Stimulated activated CD4-positive, alpha-beta T cell treated with anti-CD3 and anti-CD28 coated beads, Interleukin-15, amount 100 ng/mL, for 24 hours (primary cell): Measurements from ENCODE around the gene CEMIP2.
"Not testable (repeated sequence)": the region's sequence is repeated elsewhere in the genome, so short reads cannot be mapped to it uniquely, and the experiment has no call there.

Source experiments
- DNase-seq: peaks from one replicate; pipeline ENCODE4 v3.0.0-alpha.2; 2020

The CEMIP2 gene, protein sequence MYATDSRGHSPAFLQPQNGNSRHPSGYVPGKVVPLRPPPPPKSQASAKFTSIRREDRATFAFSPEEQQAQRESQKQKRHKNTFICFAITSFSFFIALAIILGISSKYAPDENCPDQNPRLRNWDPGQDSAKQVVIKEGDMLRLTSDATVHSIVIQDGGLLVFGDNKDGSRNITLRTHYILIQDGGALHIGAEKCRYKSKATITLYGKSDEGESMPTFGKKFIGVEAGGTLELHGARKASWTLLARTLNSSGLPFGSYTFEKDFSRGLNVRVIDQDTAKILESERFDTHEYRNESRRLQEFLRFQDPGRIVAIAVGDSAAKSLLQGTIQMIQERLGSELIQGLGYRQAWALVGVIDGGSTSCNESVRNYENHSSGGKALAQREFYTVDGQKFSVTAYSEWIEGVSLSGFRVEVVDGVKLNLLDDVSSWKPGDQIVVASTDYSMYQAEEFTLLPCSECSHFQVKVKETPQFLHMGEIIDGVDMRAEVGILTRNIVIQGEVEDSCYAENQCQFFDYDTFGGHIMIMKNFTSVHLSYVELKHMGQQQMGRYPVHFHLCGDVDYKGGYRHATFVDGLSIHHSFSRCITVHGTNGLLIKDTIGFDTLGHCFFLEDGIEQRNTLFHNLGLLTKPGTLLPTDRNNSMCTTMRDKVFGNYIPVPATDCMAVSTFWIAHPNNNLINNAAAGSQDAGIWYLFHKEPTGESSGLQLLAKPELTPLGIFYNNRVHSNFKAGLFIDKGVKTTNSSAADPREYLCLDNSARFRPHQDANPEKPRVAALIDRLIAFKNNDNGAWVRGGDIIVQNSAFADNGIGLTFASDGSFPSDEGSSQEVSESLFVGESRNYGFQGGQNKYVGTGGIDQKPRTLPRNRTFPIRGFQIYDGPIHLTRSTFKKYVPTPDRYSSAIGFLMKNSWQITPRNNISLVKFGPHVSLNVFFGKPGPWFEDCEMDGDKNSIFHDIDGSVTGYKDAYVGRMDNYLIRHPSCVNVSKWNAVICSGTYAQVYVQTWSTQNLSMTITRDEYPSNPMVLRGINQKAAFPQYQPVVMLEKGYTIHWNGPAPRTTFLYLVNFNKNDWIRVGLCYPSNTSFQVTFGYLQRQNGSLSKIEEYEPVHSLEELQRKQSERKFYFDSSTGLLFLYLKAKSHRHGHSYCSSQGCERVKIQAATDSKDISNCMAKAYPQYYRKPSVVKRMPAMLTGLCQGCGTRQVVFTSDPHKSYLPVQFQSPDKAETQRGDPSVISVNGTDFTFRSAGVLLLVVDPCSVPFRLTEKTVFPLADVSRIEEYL (N-terminal part only)

DNA sequence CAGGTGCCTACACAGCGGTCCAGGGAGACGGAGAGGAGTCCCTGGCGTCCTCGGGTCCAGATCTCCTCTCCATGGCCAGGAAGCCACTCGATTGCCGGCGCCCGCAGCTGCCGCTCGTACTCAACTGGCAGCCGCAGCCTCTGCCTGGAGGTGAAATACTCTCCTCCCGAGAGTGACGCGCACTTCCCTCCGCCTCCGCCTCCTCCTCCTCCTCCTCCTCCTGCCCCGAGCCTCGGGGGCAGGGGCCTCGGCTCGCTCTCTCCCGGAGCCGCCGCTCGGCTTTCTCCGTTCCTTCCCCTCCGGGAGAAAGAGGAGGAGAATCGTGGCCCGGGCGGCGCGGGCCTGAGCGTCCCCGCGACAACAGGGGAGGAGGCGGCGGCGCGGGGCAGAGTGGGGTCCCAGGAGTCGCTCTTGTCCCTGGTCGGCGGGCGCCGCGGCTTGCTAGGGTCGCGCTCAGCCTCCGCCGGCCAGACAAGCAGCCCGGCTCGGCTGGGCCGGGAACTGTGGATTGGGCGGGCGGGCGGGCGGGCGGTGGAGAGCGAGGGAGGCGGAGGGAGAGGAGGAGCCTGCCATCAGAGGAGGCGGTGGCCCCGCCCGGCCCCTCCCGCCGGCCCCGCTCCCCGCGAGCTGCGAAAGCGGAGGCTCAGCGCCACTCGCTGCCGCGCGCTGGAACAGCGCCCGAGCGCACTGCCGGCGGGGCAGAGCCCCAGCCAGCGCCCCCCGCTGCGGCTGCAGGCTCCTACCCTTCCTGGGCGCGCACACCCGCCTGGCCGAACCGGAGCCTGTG is at the start of gene CEMIP2:
CEMIP2 (minus strand) TSS at position 126 of the 787 bp plus-strand sequence. CDS start 18,140 bp downstream, outside the sequence.
- peak; percentile 90 for DNase-seq

GRCh38 chr9:71816916-71817451 is 48.7 kb upstream of the CEMIP2 start:
- DNase-seq, result no peak

DNA sequence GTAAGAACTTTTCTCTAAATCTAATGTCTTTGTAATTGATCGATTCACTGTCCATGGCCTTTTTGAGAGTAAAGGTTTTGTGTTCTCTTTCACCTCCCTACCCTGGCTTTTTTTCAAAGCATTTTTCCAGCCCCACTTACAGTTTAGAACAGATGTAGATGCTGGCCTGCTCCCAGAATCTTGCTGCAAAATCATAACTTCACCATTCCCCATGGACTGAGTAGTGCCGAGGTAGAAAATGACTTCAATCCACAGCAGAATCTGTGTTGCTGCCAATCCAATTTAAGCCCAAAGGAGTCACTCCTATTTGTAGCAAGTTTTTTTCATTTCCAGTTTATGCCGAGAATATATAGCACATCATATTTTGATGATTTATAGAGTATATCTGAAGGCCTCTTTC is 46.5 kb upstream of the CEMIP2 start:
- DNase-seq, result no peak

GRCh38 chr9:71814226-71814625 is 45.9 kb upstream of the CEMIP2 start:
- DNase-seq, result no peak

- no peak for DNase-seq
Measured at GRCh38 chr9:71812385-71812784, 44.1 kb upstream of the CEMIP2 start.

- no peak for DNase-seq
Measured at GRCh38 chr9:71808068-71808467, 39.8 kb upstream of the CEMIP2 start.

DNA sequence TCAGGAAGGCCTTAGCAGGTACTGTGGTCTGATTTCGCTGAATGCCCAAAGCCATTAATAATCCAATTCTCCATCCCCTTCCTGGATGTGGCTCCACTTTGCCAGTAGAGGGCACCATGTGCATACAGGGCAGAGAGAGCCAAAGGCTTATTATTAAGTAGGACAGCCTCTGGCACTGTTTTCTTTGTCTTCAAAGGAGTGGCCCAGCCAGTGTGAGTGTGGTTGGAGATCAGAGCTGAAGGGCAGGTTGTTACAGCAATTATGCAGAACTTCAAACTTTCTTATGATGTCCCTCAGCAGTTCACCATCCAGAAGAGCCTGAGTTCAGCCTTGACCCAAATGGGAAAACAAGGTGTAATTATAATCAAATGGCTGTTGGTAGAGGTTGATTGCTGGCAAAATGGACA is 38.6 kb upstream of the CEMIP2 start:
- peak; percentile 64 for DNase-seq

DNA sequence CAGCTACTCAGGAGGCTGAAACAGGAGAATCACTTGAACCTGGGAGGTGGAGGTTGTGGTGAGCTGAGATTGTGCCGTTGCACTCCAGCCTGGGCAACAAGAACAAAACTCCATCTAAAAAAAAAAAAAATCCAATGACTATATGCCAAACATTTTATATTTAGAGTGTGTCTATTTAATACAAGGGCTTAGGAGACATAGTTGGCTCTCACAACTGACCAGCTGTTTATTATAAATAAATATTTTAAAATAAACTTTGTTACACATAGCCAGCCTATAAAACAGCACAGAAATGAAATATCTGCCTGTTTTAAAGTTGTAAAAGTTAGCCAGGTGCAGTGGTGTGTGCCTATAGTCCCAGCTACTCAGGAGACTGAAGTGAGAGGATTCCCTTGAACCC is 36.8 kb upstream of the CEMIP2 start:
- not testable (repeated sequence) for DNase-seq

- DNase-seq, result no peak
Measured at GRCh38 chr9:71801826-71802225, 33.5 kb upstream of the CEMIP2 start.

- DNase-seq, result no peak
Measured at GRCh38 chr9:71797266-71797665, 29.0 kb upstream of the CEMIP2 start.

GRCh38 chr9:71796100-71796767 is 27.9 kb upstream of the CEMIP2 start:
- no peak for DNase-seq

DNA sequence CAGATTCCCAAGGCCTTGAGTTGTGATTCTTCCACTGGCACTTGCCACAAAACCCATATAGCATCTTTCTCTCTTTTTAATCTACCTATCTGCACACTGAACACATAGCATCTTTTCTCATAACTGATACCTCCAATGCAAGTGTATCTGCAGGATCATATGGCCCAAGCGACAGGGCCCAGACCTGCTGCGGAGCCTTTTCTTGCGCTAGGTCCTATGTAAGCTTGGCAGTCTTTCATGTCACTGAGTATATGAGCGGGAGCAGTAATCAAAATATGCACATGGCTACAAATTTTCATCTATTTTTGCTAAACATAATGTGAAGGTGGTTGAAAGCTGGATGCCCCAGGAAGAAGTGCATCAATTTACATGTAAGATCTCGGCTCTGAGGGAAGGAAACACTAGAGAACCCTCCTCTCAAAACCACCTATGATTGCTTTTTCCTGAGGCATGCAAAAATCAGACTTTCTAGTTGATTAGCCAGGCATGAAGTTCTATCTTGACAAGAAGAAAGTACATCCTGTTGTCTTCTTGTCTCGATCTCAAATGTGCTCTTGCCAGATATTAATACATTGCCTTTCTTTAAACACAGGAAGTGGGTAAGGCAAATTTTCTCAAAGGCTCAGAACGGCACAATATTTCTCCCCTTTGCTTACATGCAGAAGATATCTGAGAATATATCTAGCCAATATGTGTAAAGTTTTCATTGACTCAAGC is 26.9 kb upstream of the CEMIP2 start:
- no peak for DNase-seq

GRCh38 chr9:71793386-71794105 is 25.2 kb upstream of the CEMIP2 start:
- no peak for DNase-seq

DNA sequence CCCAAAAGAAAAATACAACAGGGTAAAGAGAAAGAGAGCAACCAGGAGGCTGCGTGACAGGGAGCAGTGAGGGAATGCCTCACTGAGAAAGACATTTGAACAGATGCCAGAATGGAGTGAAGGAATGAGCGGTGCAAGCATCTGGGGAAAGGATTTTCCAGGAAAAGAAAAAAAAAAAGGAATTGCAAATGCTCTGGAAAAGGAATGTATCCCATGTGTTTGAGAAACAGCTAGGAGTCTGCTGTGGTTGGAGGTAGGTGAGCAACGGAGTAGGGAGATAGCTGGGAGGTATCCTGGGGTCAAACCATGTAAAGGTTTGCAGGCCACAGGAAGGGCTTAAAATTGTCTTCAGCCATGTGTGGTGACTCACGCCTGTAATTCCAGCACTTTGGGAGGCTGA is 23.6 kb upstream of the CEMIP2 start:
- DNase-seq, result no peak

- no peak for DNase-seq
Measured at GRCh38 chr9:71790296-71790695, 22.0 kb upstream of the CEMIP2 start.

- DNase-seq, result peak; percentile 89
Measured at GRCh38 chr9:71783120-71783523, 14.8 kb upstream of the CEMIP2 start.

DNA sequence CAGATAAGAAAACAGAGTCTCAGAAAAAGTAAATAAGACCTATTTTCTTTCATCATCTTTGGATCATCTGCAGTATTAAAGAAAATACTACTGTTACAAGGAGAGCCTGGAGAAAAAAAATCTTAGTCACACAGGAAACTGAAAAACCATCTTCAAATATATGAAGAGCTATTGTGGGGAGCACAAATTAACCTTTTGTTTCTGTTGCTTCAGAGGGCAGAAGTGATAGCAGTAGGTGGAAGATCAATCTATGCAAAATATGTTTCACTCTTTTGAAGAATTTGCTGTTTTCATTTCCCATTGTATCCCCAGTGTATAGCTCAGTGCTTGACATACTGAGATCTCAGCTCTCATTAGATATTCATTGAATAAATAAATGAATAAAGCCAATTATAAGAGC is 13.1 kb upstream of the CEMIP2 start:
- DNase-seq, result no peak

- no peak for DNase-seq
Measured at GRCh38 chr9:71780953-71781352, 12.6 kb upstream of the CEMIP2 start.

GRCh38 chr9:71778085-71778484 is 9.8 kb upstream of the CEMIP2 start:
- DNase-seq, result no peak

DNA sequence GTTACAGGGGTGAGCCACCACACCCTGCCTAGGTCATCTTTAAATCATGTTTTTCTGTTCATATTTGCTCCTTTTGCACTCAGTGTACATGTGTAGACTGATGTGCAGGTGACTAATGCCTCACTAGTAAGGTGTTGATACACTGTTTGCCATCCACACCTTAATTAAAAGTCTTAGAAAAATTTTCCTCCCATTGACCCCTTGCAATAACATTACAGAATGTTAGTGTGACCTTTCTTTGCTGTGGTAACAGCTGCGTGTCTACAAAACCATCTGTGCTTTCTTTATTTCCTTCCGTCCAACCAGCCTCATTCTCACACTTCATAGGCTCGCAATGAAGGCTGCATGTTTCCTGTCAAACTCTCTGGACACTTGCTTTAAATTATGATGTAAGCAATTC is 6.6 kb upstream of the CEMIP2 start:
- no peak for DNase-seq
